NT2/D1 (cell line): ENCODE data around the gene TNRC6C.

Experiments
- YY1 ChIP-seq: IDR thresholded peaks from 2 replicates; pipeline ENCODE4 v1.6.1; 2011; ENCODE audit not compliant: insufficient read length, insufficient read depth
- ZNF274 ChIP-seq: IDR thresholded peaks from 2 replicates; pipeline ENCODE4 v1.6.1; 2011; ENCODE audit warnings: mild to moderate bottlenecking, low read depth, low read length

DNA sequence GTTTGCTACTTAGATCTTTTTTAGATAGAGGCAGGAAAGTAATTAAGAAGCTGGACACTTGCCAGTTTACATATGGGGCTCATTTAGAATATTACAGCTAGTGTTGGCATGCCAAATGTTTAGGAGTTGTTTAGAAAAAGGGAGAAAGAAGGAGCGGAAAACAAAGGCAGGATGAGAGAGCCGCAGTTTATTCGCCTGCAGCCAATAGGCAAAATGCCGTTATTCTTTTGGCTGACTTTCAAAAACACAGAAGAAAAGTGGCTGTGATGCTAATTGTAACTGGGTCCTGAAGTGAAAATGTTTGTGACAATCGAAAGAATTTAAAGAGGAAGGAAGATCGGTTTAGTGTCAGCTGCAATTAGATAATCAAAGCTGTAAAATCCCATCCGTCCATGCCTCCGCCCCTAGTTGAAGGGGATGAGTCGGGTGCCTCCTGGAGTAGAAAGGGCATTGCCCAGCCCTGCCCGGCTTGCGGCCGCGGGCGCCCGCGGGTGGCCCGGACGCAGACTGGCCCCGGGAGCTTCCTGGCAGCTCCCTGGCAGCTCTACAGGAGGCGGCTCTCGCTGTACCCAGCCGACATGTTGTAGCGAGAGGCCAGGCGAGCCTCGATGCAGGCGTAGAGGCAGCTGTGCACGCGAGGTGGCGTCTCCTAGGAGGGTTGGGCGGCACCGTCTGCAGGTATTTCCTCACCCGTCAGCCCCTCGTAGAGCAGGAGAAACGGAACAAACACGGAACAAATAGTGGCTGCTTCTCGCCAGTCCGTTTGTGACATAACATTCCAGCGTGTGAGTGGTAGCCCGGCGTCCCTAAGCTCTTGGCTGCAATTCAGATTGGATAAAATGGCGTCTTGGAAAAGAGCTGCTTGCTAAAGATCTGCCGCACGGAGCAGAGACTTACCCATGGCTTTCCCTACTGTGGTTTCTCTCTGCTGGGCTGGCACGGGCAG lies 82.2 kb downstream of the TNRC6C start:
- TF ChIP-seq YY1 (no peak), ZNF274 (no peak)
